Heart right ventricle (tissue), 16 donors: Measurements from ENCODE around the gene LGR6. TPM values are rescaled to one million over a fixed set of nuclear protein-coding genes. Genes with fewer than 3 reads are reported as not detected.

ENCODE experiments used
- ATAC-seq, 8 donors: fragments of 200-7000 bp; cut with Tn5 transposase; one replicate each; pipeline ENCODE4 v1.9.1; 2020; ENCODE audit warnings: mild to moderate bottlenecking in 8 of 8, moderate library complexity in 8 of 8, moderate number of reproducible peaks in 1 of 8
- DNase-seq, 2 donors: peaks; one replicate each; pipeline ENCODE4 v3.0.0-alpha.2; 2020
- H3K27ac ChIP-seq, 10 donors: fragments of 200-600 bp; sonication (generic) in 2 of 10; one replicate each; pipeline versions ENCODE4 v1.5.0 to v1.8.0; 2020 to 2022; ENCODE audit warnings: mild to moderate bottlenecking in 3 of 10
- H3K27me3 ChIP-seq, 7 donors: fragments of 200-600 bp; one replicate each; pipeline ENCODE4 v1.8.0; 2021 to 2022; ENCODE audit warnings: mild to moderate bottlenecking in 2 of 7
- H3K36me3 ChIP-seq, 9 donors: fragments of 200-600 bp; sonication (generic) in 1 of 9; one replicate each; pipeline versions ENCODE4 v1.5.0 to v1.8.0; 2020 to 2022; ENCODE audit warnings: mild to moderate bottlenecking in 2 of 9
- H3K4me1 ChIP-seq, 9 donors: fragments of 200-600 bp; sonication (generic) in 1 of 9; one replicate each; pipeline versions ENCODE4 v1.5.0 to v1.8.0; 2020 to 2022; ENCODE audit warnings: mild to moderate bottlenecking in 4 of 9
- H3K4me3 ChIP-seq, 10 donors: fragments of 200-600 bp; sonication (generic) in 2 of 10; one replicate each; pipeline versions ENCODE4 v1.5.0 to v1.8.0; 2020 to 2022; ENCODE audit warnings: mild to moderate bottlenecking in 7 of 10, moderate library complexity in 2 of 10
- H3K9me3 ChIP-seq, 11 donors: fragments of 200-600 bp in 10 of 11; sonication (generic) in 2 of 11; one replicate each; pipeline versions ENCODE4 v1.5.0 to v1.8.0; 2013 to 2022; ENCODE audit warnings: mild to moderate bottlenecking in 2 of 11, control low read depth in 1 of 11, moderate library complexity in 1 of 11
- WGBS, 2 donors: extraction: QIAGEN DNeasy Blood & Tissue Kit; methylation state at CpG; one replicate each; pipeline ENCODE4 v1.1.7; 2013; ENCODE audit warnings: inconsistent platforms in 1 of 2; 5-methylcytosine and 5-hydroxymethylcytosine counted together
- intact Hi-C, 10 donors: fragments of 100-400 bp; cut with DNase I; formaldehyde crosslinking; loops; one replicate each; pipeline versions ENCODE4 v1.11.1 to v1.14.2; 2022
- polyA plus RNA-seq, 2 donors: library from polyadenylated mRNA; stranded (reverse); fragments of 200-250 nt; gene quantifications; one replicate each; pipeline ENCODE4 v1.2.3, GENCODE V29; 2013
- total RNA-seq, 10 donors: library from RNA; stranded (reverse); fragmentation: NEBNext Ultra II Directional in 3 of 10; extraction: Animal tissue kit (Norgen Biotek cat#: 25700) in 3 of 10; gene quantifications; one replicate each; pipeline versions ENCODE4 v1.2.1 to v1.2.4, GENCODE V29; 2021 to 2023
- TF ChIP-seq, protein P1 (sequence below), 9 donors: fragments of 200-600 bp; sonication (generic) in 2 of 9; IDR thresholded peaks; one replicate each; pipeline versions ENCODE4 v1.5.0 to v1.8.0; 2021 to 2022; ENCODE audit warnings: antibody characterized with exemption in 9 of 9, mild to moderate bottlenecking in 5 of 9, moderate library complexity in 1 of 9
- donor health status: Arrhythmogenic right ventricular cardiomyopathy.
- donor health status: ischemic (EF 13 %, LVEDD 7.1; RV severe dilation, severe dysfunction).
- donor health status: healthy with polysubstance abuse.
- donor health status: DM: no; HTN: yes; CAD: no.
- donor health status: DM: no; HTN: no; CAD: no.
- donor health status: ischemic (EF 25% LVEDD 6.9; RV normal size, moderate dysfunction).
- donor health status: ischemic (EF 25% LVEDD 5.7; RV mildly dilated, moderate dysfunction).
- donor health status: healthy.
- donor health status: DM: yes; HTN: yes; CAD: no.
- donor health status: Ischemic cardiomyopathy.
- donor health status: ischemic (EF 35%, LVEDD 5.7; RV mildly dilated, moderate dysfunction).
- donor health status: nonischemic (EF 11% LVEDD 7.7; RV severe dilation, severe dysfunction).
- donor health status: DM: yes; HTN: yes; CAD: no.
- donor health status: PGD.
- donor health status: ischemic (EF 29% LVEDD 5.4; RV normal size, mild dysfunction).
- donor health status: nonischemic (EF 23%, LVEDD 6.1; RV moderate dilation, normal function).

Gene LGR6
- total and polyA plus RNA-seq, 12 donors: 0.19 to 13.5 (median 2.2) TPM

DNA sequence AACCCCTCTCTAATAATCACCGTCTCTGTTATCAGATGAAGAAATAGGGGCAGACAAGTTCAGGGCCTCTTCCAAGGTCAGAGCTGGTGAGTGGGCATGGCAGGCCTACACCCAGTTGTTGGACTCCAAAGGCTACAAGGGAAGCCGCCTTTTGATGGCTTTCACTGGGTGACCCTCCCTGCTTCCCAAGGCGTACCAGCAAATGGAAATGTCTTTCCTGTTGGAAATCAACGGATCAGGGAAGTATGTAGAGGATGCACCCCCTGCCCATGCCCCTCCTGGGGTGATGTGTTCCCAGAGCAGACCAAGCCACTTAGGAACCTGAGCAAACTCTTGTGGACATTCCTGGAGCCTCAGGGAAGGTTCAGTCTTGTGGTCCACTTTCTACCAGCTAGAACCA is 47.4 kb downstream of the LGR6 start:
- H3K4me3 ChIP-seq: no peak overlapping the region
- H3K27ac ChIP-seq: no peak overlapping the region
- peaks cover 0 to 11% (median 0%) of the 10 kb centered on the region in 9 donors for H3K4me1 ChIP-seq
- TF ChIP-seq, protein P1, sequence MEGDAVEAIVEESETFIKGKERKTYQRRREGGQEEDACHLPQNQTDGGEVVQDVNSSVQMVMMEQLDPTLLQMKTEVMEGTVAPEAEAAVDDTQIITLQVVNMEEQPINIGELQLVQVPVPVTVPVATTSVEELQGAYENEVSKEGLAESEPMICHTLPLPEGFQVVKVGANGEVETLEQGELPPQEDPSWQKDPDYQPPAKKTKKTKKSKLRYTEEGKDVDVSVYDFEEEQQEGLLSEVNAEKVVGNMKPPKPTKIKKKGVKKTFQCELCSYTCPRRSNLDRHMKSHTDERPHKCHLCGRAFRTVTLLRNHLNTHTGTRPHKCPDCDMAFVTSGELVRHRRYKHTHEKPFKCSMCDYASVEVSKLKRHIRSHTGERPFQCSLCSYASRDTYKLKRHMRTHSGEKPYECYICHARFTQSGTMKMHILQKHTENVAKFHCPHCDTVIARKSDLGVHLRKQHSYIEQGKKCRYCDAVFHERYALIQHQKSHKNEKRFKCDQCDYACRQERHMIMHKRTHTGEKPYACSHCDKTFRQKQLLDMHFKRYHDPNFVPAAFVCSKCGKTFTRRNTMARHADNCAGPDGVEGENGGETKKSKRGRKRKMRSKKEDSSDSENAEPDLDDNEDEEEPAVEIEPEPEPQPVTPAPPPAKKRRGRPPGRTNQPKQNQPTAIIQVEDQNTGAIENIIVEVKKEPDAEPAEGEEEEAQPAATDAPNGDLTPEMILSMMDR (IDR thresholded peaks at IDR 0.05): no peak
- no peak for ATAC-seq
- H3K9me3 ChIP-seq: no peaks in the 10 kb centered on the region
- WGBS, 2 donors: 75 to 76% methylated on average over 4 of the region's 4 CpGs
- intact Hi-C loops: no loop called here
- no peak for DNase-seq
- H3K27me3 ChIP-seq: peaks cover 0 to 31% (median 24%) of the 10 kb centered on the region in 7 donors
- no peaks in the 10 kb centered on the region for H3K36me3 ChIP-seq

DNA sequence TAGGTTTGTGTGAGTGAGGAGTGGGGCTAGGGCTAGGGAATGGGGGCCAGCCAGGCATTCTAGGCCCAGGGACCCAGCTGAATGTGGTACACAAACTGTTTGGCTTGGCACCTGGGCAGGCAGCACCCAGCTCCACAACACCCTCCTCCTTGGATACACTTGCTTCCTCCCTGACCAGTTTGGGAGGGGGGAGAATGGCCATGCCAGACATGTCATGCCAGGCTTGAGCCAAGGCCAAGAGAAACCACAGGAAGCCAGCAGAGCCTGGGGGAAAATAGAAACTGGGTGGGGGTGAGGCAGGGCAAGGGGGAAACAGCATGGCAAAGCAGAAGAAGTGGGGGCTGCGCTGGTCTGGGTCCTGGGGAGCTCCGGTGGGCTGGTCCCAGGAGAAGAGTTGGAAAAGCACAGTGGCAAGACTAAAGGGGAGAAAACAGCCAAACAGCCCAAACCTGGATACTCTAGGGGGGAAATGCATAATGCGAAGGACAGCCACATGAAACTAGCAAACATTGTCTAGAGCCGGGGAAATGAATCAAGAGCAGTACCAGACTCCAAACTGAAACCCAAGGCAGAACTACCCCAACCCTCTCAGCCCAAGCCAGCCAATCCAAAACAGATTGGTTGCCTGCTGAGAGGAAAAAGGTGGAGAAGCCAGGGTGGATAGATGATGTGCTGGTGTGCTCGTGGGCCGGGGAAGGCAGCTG is 47.9 kb downstream of the LGR6 start:
- intact Hi-C loops: no loop called here
- TF ChIP-seq, protein P1 (IDR thresholded peaks at IDR 0.05): no peak
- Histone ChIP-seq H3K9me3 (no peaks in the 10 kb centered on the region), H3K4me1 (peaks cover 0 to 11% (median 0%) of the 10 kb centered on the region in 9 donors), H3K36me3 (no peaks in the 10 kb centered on the region), H3K4me3 (no peak overlapping the region), H3K27ac (no peak overlapping the region), H3K27me3 (peaks cover 0 to 25% (median 18%) of the 10 kb centered on the region in 7 donors)
- peak in 1 of 2 donors; percentile 14 for DNase-seq
- WGBS, 2 donors: 72 to 84% methylated on average over 6 of the region's 6 CpGs
- ATAC-seq: peak in 7 of 8 donors; percentile 27 to 79 (median 47)

DNA sequence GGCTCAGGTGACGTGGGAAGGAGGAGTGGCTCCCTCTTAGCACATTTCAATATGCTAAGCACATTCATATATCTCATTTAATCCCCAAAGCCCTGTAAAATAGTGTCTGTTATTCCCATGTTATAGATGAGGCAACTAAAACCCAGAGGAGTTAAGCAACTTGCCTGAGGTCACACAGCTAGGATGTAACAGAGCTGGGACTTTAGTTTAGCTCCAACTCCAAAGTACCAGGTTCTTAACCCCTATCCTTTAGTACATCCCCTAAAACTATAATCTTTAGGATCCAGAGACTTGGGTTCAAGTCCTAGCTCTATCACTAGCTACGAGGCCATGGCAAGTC is 48.5 kb downstream of the LGR6 start:
- no peak for ATAC-seq
- H3K9me3 ChIP-seq: no peaks in the 10 kb centered on the region
- H3K4me1 ChIP-seq: peaks cover 0 to 11% (median 0%) of the 10 kb centered on the region in 9 donors
- H3K36me3 ChIP-seq: no peaks in the 10 kb centered on the region
- no peak overlapping the region for H3K27ac ChIP-seq
- intact Hi-C loops: no loop called here
- TF ChIP-seq, protein P1 (IDR thresholded peaks at IDR 0.05): no peak
- 66 to 76% methylated on average over 2 of the region's 2 CpGs for WGBS, 2 donors
- DNase-seq: no peak
- peaks cover 0 to 20% (median 13%) of the 10 kb centered on the region in 7 donors for H3K27me3 ChIP-seq
- H3K4me3 ChIP-seq: no peak overlapping the region

DNA sequence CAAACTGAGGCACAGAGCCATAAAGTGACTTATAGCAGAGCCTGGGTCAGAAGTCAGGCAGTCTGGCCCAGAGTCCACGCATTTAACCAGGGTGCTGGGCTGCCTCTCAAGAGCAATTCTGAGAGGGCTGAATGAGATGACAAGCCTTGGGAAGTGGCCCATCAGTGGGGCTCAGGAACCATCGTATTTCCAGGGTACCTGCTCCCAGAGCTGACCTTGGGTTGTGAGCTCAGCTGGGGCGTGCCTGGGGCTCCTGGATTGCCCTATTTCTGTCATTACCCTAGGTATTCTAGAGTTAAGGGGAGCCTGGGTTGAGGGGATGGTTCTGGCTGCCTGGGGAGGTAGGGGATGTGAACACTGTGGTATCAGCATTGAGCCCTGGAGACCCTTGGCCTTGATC is 49.4 kb downstream of the LGR6 start:
- H3K27me3 ChIP-seq: peaks cover 0 to 10% (median 5%) of the 10 kb centered on the region in 7 donors
- TF ChIP-seq, protein P1 (IDR thresholded peaks at IDR 0.05): no peak
- peaks cover 0 to 11% (median 0%) of the 10 kb centered on the region in 9 donors for H3K4me1 ChIP-seq
- no peak overlapping the region for H3K4me3 ChIP-seq
- DNase-seq (no peak), ATAC-seq (no peak)
- intact Hi-C loops: no loop called here
- H3K27ac ChIP-seq: no peak overlapping the region
- no peaks in the 10 kb centered on the region for H3K36me3 ChIP-seq
- 83 to 89% methylated on average over 3 of the region's 3 CpGs for WGBS, 2 donors
- H3K9me3 ChIP-seq: no peaks in the 10 kb centered on the region
